ENCODE measurements around the gene PLXNA2.

DNA sequence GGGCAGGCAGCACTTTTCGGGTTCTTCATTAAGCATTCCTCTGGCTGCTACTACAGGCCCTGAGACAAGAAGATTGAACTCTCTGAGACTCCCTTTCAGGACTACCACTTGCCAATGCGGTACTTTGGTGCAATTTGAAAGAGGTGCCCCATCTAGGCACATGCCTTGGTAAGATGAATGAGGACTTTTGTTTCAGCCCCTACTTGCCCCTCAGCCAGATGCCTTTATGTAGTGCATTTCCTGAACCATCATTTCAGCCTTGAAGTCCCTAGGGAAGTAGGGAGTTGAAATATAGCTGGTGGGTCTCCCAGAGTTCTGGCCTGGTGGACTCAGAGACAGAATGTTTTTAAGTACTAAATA, 123.8 kb downstream of the PLXNA2 start:
- TF ChIP-seq, protein P1, sequence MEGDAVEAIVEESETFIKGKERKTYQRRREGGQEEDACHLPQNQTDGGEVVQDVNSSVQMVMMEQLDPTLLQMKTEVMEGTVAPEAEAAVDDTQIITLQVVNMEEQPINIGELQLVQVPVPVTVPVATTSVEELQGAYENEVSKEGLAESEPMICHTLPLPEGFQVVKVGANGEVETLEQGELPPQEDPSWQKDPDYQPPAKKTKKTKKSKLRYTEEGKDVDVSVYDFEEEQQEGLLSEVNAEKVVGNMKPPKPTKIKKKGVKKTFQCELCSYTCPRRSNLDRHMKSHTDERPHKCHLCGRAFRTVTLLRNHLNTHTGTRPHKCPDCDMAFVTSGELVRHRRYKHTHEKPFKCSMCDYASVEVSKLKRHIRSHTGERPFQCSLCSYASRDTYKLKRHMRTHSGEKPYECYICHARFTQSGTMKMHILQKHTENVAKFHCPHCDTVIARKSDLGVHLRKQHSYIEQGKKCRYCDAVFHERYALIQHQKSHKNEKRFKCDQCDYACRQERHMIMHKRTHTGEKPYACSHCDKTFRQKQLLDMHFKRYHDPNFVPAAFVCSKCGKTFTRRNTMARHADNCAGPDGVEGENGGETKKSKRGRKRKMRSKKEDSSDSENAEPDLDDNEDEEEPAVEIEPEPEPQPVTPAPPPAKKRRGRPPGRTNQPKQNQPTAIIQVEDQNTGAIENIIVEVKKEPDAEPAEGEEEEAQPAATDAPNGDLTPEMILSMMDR (IDR thresholded peaks at IDR 0.05; ENCODE audit: extremely low read depth in 1 of 2, insufficient read depth in 1 of 2, low read depth in 1 of 2, low read length in 2 of 2), result no peak
- TF ChIP-seq POLR2AphosphoS5 (IDR thresholded peaks at IDR 0.05; ENCODE audit: insufficient read depth, low read depth, low read length), result no peak
- no peak for TF ChIP-seq POLR2A (IDR thresholded peaks at IDR 0.05; ENCODE audit: low read depth, low read length)
- no peak for TF ChIP-seq FOS (IDR thresholded peaks at IDR 0.05; ENCODE audit: borderline replicate concordance, insufficient read depth, low read length)
